ENCODE results near the gene ATP6V0C. TPM values are rescaled to one million over a fixed set of nuclear protein-coding genes. Genes with fewer than 3 reads are reported as not detected.

Gene ATP6V0C
- total RNA-seq, 1 donor from 2014 or later, result 311 TPM

GRCh38 chr16:2467528-2468232, 46.1 kb upstream of the ATP6V0C start:
- H3K4me1 Mint-ChIP-seq (ENCODE audit: low read depth, unreplicated experiment), result peaks cover 4% of the 10 kb centered on the region
- H3K9ac ChIP-seq (ENCODE audit: low read length), result peak overlapping the region; percentile 61
- peak overlapping the region; percentile 54 for H3K4me3 ChIP-seq (ENCODE audit: insufficient read depth, low read depth, low read length)
- no peaks in the 10 kb centered on the region for H3K9me3 ChIP-seq (ENCODE audit: insufficient read depth, low read depth, low read length)
- H3K4me3 Mint-ChIP-seq (ENCODE audit: unreplicated experiment), result no peak overlapping the region
- FAIRE-seq (no peak), DNase-seq (ENCODE audit: low read depth) (peak; percentile 57)
- peak overlapping the region; percentile 54 for H2AFZ ChIP-seq (ENCODE audit: low read depth, low read length)
- no peak overlapping the region for H3K27ac ChIP-seq (ENCODE audit: low read depth, low read length)
- H3K27me3 ChIP-seq (ENCODE audit: insufficient read depth, low read length), result no peaks in the 10 kb centered on the region
- peak overlapping the region; percentile 26 for H3K27ac Mint-ChIP-seq (ENCODE audit: unreplicated experiment)
- no peak for TF ChIP-seq EZH2 (IDR thresholded peaks at IDR 0.05; ENCODE audit: insufficient read depth, low read length)
- TF ChIP-seq CTCF (IDR thresholded peaks at IDR 0.05; ENCODE audit: insufficient read depth, low read depth, low read length), result no peak
- no peaks in the 10 kb centered on the region for H3K9me3 Mint-ChIP-seq (ENCODE audit: unreplicated experiment)
- H3K4me2 ChIP-seq (ENCODE audit: low read length), result peak overlapping the region; percentile 89
- H4K20me1 ChIP-seq (ENCODE audit: insufficient read depth, low read length), result peaks cover 11% of the 10 kb centered on the region
- no peaks in the 10 kb centered on the region for H3K79me2 ChIP-seq (ENCODE audit: insufficient read depth, low read length)
- H3K36me3 ChIP-seq (ENCODE audit: insufficient read depth, low read length), result no peaks in the 10 kb centered on the region
- peaks cover 20% of the 10 kb centered on the region for H3K4me1 ChIP-seq (ENCODE audit: insufficient read depth, low read length)
- H3K36me3 Mint-ChIP-seq (ENCODE audit: low read depth, unreplicated experiment), result no peaks in the 10 kb centered on the region
- peaks cover 12% of the 10 kb centered on the region for H3K27me3 Mint-ChIP-seq (ENCODE audit: low read depth, unreplicated experiment)

- H3K9ac ChIP-seq (ENCODE audit: low read length), result peak overlapping the region; percentile 61
- Mint-ChIP-seq H3K27me3 (ENCODE audit: low read depth, unreplicated experiment) (peaks cover 12% of the 10 kb centered on the region), H3K27ac (ENCODE audit: unreplicated experiment) (peak overlapping the region; percentile 47), H3K4me1 (ENCODE audit: low read depth, unreplicated experiment) (peaks cover 6% of the 10 kb centered on the region), H3K4me3 (ENCODE audit: unreplicated experiment) (no peak overlapping the region), H3K9me3 (ENCODE audit: unreplicated experiment) (no peaks in the 10 kb centered on the region), H3K36me3 (ENCODE audit: low read depth, unreplicated experiment) (no peaks in the 10 kb centered on the region)
- DNase-seq (ENCODE audit: low read depth), result no peak
- peaks cover 17% of the 10 kb centered on the region for H4K20me1 ChIP-seq (ENCODE audit: insufficient read depth, low read length)
- no peak overlapping the region for H3K27ac ChIP-seq (ENCODE audit: low read depth, low read length)
- no peaks in the 10 kb centered on the region for H3K9me3 ChIP-seq (ENCODE audit: insufficient read depth, low read depth, low read length)
- H3K4me1 ChIP-seq (ENCODE audit: insufficient read depth, low read length), result peaks cover 20% of the 10 kb centered on the region
- peak overlapping the region; percentile 54 for H3K4me3 ChIP-seq (ENCODE audit: insufficient read depth, low read depth, low read length)
- FAIRE-seq, result no peak
- peak overlapping the region; percentile 54 for H2AFZ ChIP-seq (ENCODE audit: low read depth, low read length)
- no peaks in the 10 kb centered on the region for H3K27me3 ChIP-seq (ENCODE audit: insufficient read depth, low read length)
- peak overlapping the region; percentile 89 for H3K4me2 ChIP-seq (ENCODE audit: low read length)
- no peaks in the 10 kb centered on the region for H3K79me2 ChIP-seq (ENCODE audit: insufficient read depth, low read length)
- no peak for TF ChIP-seq EZH2 (IDR thresholded peaks at IDR 0.05; ENCODE audit: insufficient read depth, low read length)
- no peak for TF ChIP-seq CTCF (IDR thresholded peaks at IDR 0.05; ENCODE audit: insufficient read depth, low read depth, low read length)
- H3K36me3 ChIP-seq (ENCODE audit: insufficient read depth, low read length), result no peaks in the 10 kb centered on the region
Measured at GRCh38 chr16:2468233-2468724, 45.5 kb upstream of the ATP6V0C start.
